PC-9 (cell line): ENCODE measurements around the gene DOCK4.

Source experiments
- EZH2 ChIP-seq: fragments of 200-600 bp; sonication (generic); IDR thresholded peaks from 2 replicates; pipeline ENCODE4 v1.8.0; 2017; ENCODE audit warnings: antibody characterized with exemption, low read depth
- TF ChIP-seq, protein P1 (sequence below): fragments of 200-600 bp; sonication (generic); conservative IDR thresholded peaks from 2 replicates; pipeline ENCODE4 v1.6.1; 2017; ENCODE audit warnings: mixed run types, antibody characterized with exemption, mild to moderate bottlenecking, moderate library complexity

- TF ChIP-seq, protein P1, sequence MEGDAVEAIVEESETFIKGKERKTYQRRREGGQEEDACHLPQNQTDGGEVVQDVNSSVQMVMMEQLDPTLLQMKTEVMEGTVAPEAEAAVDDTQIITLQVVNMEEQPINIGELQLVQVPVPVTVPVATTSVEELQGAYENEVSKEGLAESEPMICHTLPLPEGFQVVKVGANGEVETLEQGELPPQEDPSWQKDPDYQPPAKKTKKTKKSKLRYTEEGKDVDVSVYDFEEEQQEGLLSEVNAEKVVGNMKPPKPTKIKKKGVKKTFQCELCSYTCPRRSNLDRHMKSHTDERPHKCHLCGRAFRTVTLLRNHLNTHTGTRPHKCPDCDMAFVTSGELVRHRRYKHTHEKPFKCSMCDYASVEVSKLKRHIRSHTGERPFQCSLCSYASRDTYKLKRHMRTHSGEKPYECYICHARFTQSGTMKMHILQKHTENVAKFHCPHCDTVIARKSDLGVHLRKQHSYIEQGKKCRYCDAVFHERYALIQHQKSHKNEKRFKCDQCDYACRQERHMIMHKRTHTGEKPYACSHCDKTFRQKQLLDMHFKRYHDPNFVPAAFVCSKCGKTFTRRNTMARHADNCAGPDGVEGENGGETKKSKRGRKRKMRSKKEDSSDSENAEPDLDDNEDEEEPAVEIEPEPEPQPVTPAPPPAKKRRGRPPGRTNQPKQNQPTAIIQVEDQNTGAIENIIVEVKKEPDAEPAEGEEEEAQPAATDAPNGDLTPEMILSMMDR: no peak
- TF ChIP-seq EZH2: no peak
Measured at GRCh38 chr7:111813306-111813705, 392.9 kb downstream of the DOCK4 start.
